ENCODE data around the gene CREG2. TPM values are rescaled to one million over a fixed set of nuclear protein-coding genes. Genes with fewer than 3 reads are reported as not detected.

Gene CREG2
- total RNA-seq, 1 donor from 2014 or later = not detected

- Mint-ChIP-seq H3K9me3 (no peaks in the 10 kb centered on the region), H3K36me3 (ENCODE audit: low read depth) (no peaks in the 10 kb centered on the region), H3K4me1 (peaks cover 29% of the 10 kb centered on the region), H3K27ac (no peak overlapping the region), H3K4me3 (no peak overlapping the region), H3K27me3 (no peaks in the 10 kb centered on the region)
- ATAC-seq (ENCODE audit: low read depth) = no peak
- ChIA-PET POLR2A (interaction anchor here (1.5 kb wide), 1 partner anchor 26 kb away, joined by 3 read pairs; no protein-coding TSS in a partner anchor), CTCF (interaction anchor here (0.6 to 1.2 kb wide), 4 partner anchors 13 to 57 kb away, joined by 3 to 5 read pairs (median 3); no protein-coding TSS in a partner anchor)
- no peak for TF ChIP-seq CTCF (IDR thresholded peaks at IDR 0.05)
- intact Hi-C loops (cut with micrococcal nuclease) = no loop called here
- no peak for DNase-seq
These were observed 24.5 kb downstream of the CREG2 start for GRCh38 chr2:101362777-101363176.

- DNase-seq = no peak
- ATAC-seq (ENCODE audit: low read depth) = no peak
- TF ChIP-seq CTCF (IDR thresholded peaks at IDR 0.05) = no peak
- H3K27ac Mint-ChIP-seq = no peak overlapping the region
- intact Hi-C loops (cut with micrococcal nuclease) = no loop called here
- no peak overlapping the region for H3K4me3 Mint-ChIP-seq
- H3K4me1 Mint-ChIP-seq = peaks cover 29% of the 10 kb centered on the region
- ChIA-PET CTCF (interaction anchor here (0.9 to 1.2 kb wide), 3 partner anchors 13 to 57 kb away, joined by 3 to 5 read pairs (median 3); no protein-coding TSS in a partner anchor), POLR2A (interaction anchor here (1.4 to 1.5 kb wide), 2 partner anchors 26 to 54 kb away, joined by 3 to 4 read pairs; partner anchors contain the start of gene RNF149)
- H3K36me3 Mint-ChIP-seq (ENCODE audit: low read depth) = no peaks in the 10 kb centered on the region
- no peaks in the 10 kb centered on the region for H3K9me3 Mint-ChIP-seq
- no peaks in the 10 kb centered on the region for H3K27me3 Mint-ChIP-seq
These were observed 25.0 kb downstream of the CREG2 start for GRCh38 chr2:101362316-101362715.

GRCh38 chr2:101361522-101361921 lies 25.8 kb downstream of the CREG2 start:
- no peaks in the 10 kb centered on the region for H3K36me3 Mint-ChIP-seq (ENCODE audit: low read depth)
- H3K27ac Mint-ChIP-seq = peak overlapping the region; percentile 79
- no peaks in the 10 kb centered on the region for H3K9me3 Mint-ChIP-seq
- peak overlapping the region; percentile 56 for H3K4me3 Mint-ChIP-seq
- ATAC-seq (ENCODE audit: low read depth) (peak; percentile 84), DNase-seq (no peak)
- H3K27me3 Mint-ChIP-seq = no peaks in the 10 kb centered on the region
- ChIA-PET POLR2A (interaction anchor here (0.6 to 1.5 kb wide), 6 partner anchors 19 to 393 kb away, joined by 3 to 4 read pairs (median 3); partner anchors contain the start of gene RNF149), CTCF (interaction anchor here (1.0 to 1.3 kb wide), 3 partner anchors 11 to 58 kb away, joined by 3 to 5 read pairs (median 3); no protein-coding TSS in a partner anchor)
- intact Hi-C loops (cut with micrococcal nuclease) = no loop called here
- H3K4me1 Mint-ChIP-seq = peaks cover 29% of the 10 kb centered on the region
- no peak for TF ChIP-seq CTCF (IDR thresholded peaks at IDR 0.05)

DNA sequence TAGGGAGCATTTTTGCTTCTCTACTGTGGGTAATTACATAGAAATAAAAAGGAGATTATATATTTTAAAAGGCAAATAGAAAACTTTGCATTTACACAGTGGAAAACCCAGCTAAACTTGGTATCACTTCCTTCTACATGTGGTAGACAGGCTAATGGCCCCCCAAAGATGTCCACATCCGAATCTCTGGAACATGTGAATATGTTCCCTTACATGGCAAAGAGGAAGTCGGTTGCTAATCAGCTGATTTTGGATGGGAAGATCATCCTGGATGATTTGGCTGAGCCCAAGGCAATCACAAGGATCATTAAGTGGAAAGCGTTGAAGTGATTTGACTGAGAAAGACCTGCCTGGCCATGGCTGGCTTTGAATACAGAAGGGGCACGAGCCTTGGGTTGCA lies 26.2 kb downstream of the CREG2 start:
- no peaks in the 10 kb centered on the region for H3K27me3 Mint-ChIP-seq
- ATAC-seq (ENCODE audit: low read depth) = peak; percentile 45
- H3K9me3 Mint-ChIP-seq = no peaks in the 10 kb centered on the region
- no peak for TF ChIP-seq CTCF (IDR thresholded peaks at IDR 0.05)
- DNase-seq = no peak
- H3K27ac Mint-ChIP-seq = peak overlapping the region; percentile 79
- CTCF ChIA-PET = interaction anchor here (1.2 to 1.3 kb wide), 2 partner anchors 11 to 19 kb away, joined by 3 to 5 read pairs; no protein-coding TSS in a partner anchor
- peak overlapping the region; percentile 56 for H3K4me3 Mint-ChIP-seq
- intact Hi-C loops (cut with micrococcal nuclease) = no loop called here
- H3K4me1 Mint-ChIP-seq = peaks cover 29% of the 10 kb centered on the region
- POLR2A ChIA-PET = interaction anchor here (0.6 to 1.4 kb wide), 5 partner anchors 19 to 394 kb away, joined by 3 to 4 read pairs (median 3); partner anchors contain the start of gene RNF149
- no peaks in the 10 kb centered on the region for H3K36me3 Mint-ChIP-seq (ENCODE audit: low read depth)

DNA sequence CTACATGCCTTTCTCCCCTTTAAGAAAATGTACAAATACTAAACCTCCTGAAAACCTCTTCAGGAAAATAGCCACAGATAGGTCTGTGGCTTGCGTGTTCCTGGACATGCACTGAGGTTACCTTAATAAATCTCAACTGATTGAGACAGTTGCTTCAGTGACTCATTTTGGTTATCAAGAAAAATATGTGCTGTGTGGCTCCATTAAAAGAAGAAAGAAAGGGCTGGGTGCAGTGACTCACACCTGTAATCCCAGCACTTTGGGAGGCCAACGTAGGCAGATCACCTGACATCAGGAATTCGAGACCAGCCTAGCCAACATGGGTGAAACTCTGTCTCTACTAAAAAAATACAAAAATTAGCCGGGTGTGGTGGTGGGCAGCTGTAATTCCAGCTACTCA lies 27.1 kb downstream of the CREG2 start:
- POLR2A ChIA-PET = no interaction called here
- no peak for TF ChIP-seq CTCF (IDR thresholded peaks at IDR 0.05)
- no peak for ATAC-seq (ENCODE audit: low read depth)
- Mint-ChIP-seq H3K9me3 (no peaks in the 10 kb centered on the region), H3K4me1 (peaks cover 29% of the 10 kb centered on the region), H3K27ac (no peak overlapping the region), H3K36me3 (ENCODE audit: low read depth) (no peaks in the 10 kb centered on the region), H3K27me3 (no peaks in the 10 kb centered on the region), H3K4me3 (no peak overlapping the region)
- CTCF ChIA-PET = no interaction called here
- intact Hi-C loops (cut with micrococcal nuclease) = no loop called here
- no peak for DNase-seq
